ENCODE data around the gene TMEM26. TPM values are rescaled to one million over a fixed set of nuclear protein-coding genes. Genes with fewer than 3 reads are reported as not detected.
A peak's percentile ranks its signal among the peaks of the same experiment; 100 is the strongest.

The TMEM26 gene
- total and polyA plus RNA-seq, 9 of the 15 experiments (the other 6 are each of a cell fraction or from before 2014, with no cell fraction given): not detected

GRCh38 chr10:61409157-61409556 is 44.0 kb downstream of the TMEM26 start (continued):
- no peak for TF ChIP-seq ZMIZ1 (IDR thresholded peaks at IDR 0.05; ENCODE audit: low read depth in 2 of 2, low read length in 2 of 2)
- TF ChIP-seq SMARCE1 (IDR thresholded peaks at IDR 0.05): no peak
- peak; percentile 31; the same call in 1 of the 2 replicates for TF ChIP-seq CEBPG (CRISPR knock-in tag; IDR thresholded peaks at IDR 0.05)
- peak in 1 of 2 experiments; percentile 63; a peak in 2 of 4 replicates for TF ChIP-seq CEBPG (tag; conservative IDR thresholded peaks at IDR 0.05 in 1 of 2, IDR thresholded peaks at IDR 0.05 in 1 of 2)

DNA sequence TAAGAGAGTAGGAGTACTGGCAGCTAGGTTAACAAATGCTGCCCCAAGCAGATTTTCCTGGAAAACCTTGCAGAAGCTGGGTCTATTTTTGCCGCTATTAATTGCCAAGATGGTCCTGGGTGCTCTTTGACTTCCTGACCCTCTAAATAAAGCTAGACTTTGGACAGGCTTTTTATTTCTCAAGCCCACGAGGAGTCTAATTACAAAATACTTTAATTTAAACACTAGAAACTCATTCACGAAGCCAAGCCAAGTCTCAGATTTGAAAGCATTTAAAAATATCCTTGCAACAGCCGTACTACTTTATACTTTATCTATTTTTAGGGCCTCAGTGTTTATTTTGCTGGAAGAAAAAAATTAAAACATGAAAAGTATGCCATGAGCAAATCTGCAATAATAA is 45.1 kb downstream of the TMEM26 start:
- Histone ChIP-seq H2AFZ (ENCODE audit: low read depth, low read length) (no peak overlapping the region), H4K20me1 (replicated peaks; ENCODE audit: control insufficient read depth, insufficient read depth, low read length) (no peaks in the 10 kb centered on the region), H3K9ac (ENCODE audit: insufficient read depth in 1 of 2, low read depth in 2 of 2, low read length in 2 of 2) (no peak overlapping the region), H3K9me1 (ENCODE audit: control insufficient read depth, insufficient read depth, low read length) (no peaks in the 10 kb centered on the region), H3K27me3 (ENCODE audit: control insufficient read depth in 2 of 2, insufficient read depth in 2 of 2, low read length in 2 of 2) (no peaks in the 10 kb centered on the region), H3K36me3 (ENCODE audit: control insufficient read depth, insufficient read depth, low read length) (no peaks in the 10 kb centered on the region), H3K9me3 (replicated peaks; ENCODE audit: control insufficient read depth, insufficient read depth, low read depth, low read length) (no peaks in the 10 kb centered on the region), H3K4me3 (no peak overlapping the region), H3K4me2 (ENCODE audit: insufficient read depth, low read length) (no peak overlapping the region), H3K27ac (ENCODE audit: extremely low read depth, low read depth, low read length) (no peak overlapping the region), H3K79me2 (ENCODE audit: control insufficient read depth, insufficient read depth, low read length) (no peaks in the 10 kb centered on the region), H3K4me1 (replicated peaks in 1 of 2; ENCODE audit: control insufficient read depth in 2 of 2, insufficient read depth in 2 of 2, low read length in 2 of 2) (no peaks in the 10 kb centered on the region)
- 6% methylated on average over 4 of the region's 4 CpGs for WGBS (ENCODE audit: insufficient coverage, low coverage, missing lambda C conversion rate)
- no peak for DNase-seq (ENCODE audit: extremely low read depth in 1 of 4, low spot score in 3 of 4)
- CTCF ChIA-PET (ENCODE audit: low intra/inter-chr PET ratio): no interaction called here
- in situ Hi-C loops (cut with MboI) (no loop called here), intact Hi-C loops (cut with micrococcal nuclease) (no loop called here)
- no TSS peak for BruUV-seq (replicated peaks)
- no peak for FAIRE-seq
- POLR2A ChIA-PET: no interaction called here
- no peak for ATAC-seq
- no peak for TF ChIP-seq XRCC3 (IDR thresholded peaks at IDR 0.05)
- TF ChIP-seq BACH1 (tag; IDR thresholded peaks at IDR 0.05): no peak
- TF ChIP-seq TEAD4 (IDR thresholded peaks at IDR 0.05; ENCODE audit: low read length): no peak
- TF ChIP-seq TEAD4 (CRISPR knock-in tag; IDR thresholded peaks at IDR 0.05; ENCODE audit: borderline replicate concordance): no peak
- TF ChIP-seq PHF20 (IDR thresholded peaks at IDR 0.05; ENCODE audit: partially characterized antibody): no peak
- no peak for TF ChIP-seq NFIX (CRISPR knock-in tag; IDR thresholded peaks at IDR 0.05; ENCODE audit: low read depth)
- TF ChIP-seq, protein P1, sequence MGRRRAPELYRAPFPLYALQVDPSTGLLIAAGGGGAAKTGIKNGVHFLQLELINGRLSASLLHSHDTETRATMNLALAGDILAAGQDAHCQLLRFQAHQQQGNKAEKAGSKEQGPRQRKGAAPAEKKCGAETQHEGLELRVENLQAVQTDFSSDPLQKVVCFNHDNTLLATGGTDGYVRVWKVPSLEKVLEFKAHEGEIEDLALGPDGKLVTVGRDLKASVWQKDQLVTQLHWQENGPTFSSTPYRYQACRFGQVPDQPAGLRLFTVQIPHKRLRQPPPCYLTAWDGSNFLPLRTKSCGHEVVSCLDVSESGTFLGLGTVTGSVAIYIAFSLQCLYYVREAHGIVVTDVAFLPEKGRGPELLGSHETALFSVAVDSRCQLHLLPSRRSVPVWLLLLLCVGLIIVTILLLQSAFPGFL (CRISPR knock-in tag; IDR thresholded peaks at IDR 0.05): no peak
- TF ChIP-seq ZBTB5 (IDR thresholded peaks at IDR 0.05): no peak
- TF ChIP-seq ZFPM2 (CRISPR knock-in tag; IDR thresholded peaks at IDR 0.05): no peak
- TF ChIP-seq, protein P2, sequence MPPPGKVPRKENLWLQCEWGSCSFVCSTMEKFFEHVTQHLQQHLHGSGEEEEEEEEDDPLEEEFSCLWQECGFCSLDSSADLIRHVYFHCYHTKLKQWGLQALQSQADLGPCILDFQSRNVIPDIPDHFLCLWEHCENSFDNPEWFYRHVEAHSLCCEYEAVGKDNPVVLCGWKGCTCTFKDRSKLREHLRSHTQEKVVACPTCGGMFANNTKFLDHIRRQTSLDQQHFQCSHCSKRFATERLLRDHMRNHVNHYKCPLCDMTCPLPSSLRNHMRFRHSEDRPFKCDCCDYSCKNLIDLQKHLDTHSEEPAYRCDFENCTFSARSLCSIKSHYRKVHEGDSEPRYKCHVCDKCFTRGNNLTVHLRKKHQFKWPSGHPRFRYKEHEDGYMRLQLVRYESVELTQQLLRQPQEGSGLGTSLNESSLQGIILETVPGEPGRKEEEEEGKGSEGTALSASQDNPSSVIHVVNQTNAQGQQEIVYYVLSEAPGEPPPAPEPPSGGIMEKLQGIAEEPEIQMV (tag; conservative IDR thresholded peaks at IDR 0.05; ENCODE audit: low read depth): no peak
